Parathyroid adenoma (tissue), 2 donors: ENCODE data around the gene ZNF8.

Experiments used
- H2AFZ ChIP-seq: fragments of 300-600 bp; sonication (generic); one replicate; pipeline ENCODE4 v1.7.0; 2017; ENCODE audit warnings: antibody characterized with exemption, mild to moderate bottlenecking
- H3K27ac ChIP-seq: fragments of 300-600 bp; sonication (generic); one replicate; pipeline ENCODE4 v1.7.0; 2017
- H3K27me3 ChIP-seq: fragments of 300-600 bp; sonication (generic); one replicate; pipeline ENCODE4 v1.7.0; 2017; ENCODE audit warnings: low read length; ENCODE audit not compliant: control insufficient read depth, insufficient read depth
- H3K36me3 ChIP-seq: fragments of 300-600 bp; sonication (generic); one replicate; pipeline ENCODE4 v1.7.0; 2017; ENCODE audit warnings: low read length; ENCODE audit not compliant: control insufficient read depth, insufficient read depth
- H3K4me1 ChIP-seq: fragments of 300-600 bp; sonication (generic); one replicate; pipeline ENCODE4 v1.7.0; 2017; ENCODE audit warnings: control low read depth
- H3K4me2 ChIP-seq: fragments of 300-600 bp; sonication (generic); one replicate; pipeline ENCODE4 v1.7.0; 2017; ENCODE audit warnings: low read length
- H3K4me3 ChIP-seq: fragments of 300-600 bp; sonication (generic); one replicate; pipeline ENCODE4 v1.7.0; 2017; ENCODE audit warnings: low read depth, low read length
- H3K79me2 ChIP-seq: fragments of 300-600 bp; sonication (generic); one replicate; pipeline ENCODE4 v1.7.0; 2017; ENCODE audit warnings: control low read depth
- H3K9ac ChIP-seq: fragments of 300-600 bp; sonication (generic); one replicate; pipeline ENCODE4 v1.7.0; 2017; ENCODE audit warnings: mild to moderate bottlenecking
- H3K9me3 ChIP-seq: fragments of 300-600 bp; sonication (generic); one replicate; pipeline ENCODE4 v1.7.0; 2017; ENCODE audit warnings: low read length; ENCODE audit not compliant: control insufficient read depth
- TF ChIP-seq, protein P1 (sequence below): fragments of 300-600 bp; sonication (generic); IDR thresholded peaks from one replicate; pipeline ENCODE4 v1.7.0; 2017; ENCODE audit warnings: antibody characterized with exemption, mild to moderate bottlenecking
- donor health status: primary hyperparathyroidism.

Gene ZNF8

DNA sequence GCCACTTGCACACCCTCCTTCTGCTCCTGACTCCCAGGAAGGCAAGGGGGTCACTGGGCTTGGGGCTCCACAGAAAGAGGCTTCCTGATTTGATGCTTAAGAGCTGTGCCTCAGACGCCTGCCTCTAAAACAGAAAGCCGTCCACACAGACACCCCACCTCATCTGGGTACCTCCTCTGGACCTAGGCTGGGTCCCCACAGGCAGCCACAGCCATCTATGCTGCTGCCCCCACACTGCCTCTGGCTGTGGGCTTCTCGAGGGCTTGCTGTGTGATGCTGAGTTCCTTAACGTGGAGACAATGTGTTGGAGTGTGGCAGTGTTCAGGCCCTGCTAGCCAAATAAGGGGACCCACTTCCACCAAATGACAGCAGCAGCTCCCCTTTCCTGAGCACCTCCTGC, 39.5 kb downstream of the ZNF8 start:
- H3K27me3 ChIP-seq: no peaks in the 10 kb centered on the region

DNA sequence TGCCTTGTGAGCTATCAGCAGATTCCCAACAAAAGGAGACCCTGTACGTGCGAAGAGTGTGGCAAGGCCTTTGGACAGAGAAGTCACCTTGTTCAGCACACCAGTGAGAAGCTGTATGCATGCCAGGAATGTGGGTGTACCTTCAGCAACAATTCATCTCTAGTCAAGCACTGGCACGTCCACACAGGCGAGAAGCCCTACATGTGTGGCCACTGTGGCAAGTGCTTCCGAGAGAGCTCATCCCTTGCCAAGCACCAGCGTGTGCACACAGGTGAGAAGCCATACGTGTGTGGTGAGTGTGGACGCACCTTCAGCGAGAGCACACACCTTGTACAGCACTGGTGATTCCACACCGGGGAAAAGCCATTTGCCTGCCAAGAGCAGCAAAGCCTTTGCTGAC, 40.5 kb downstream of the ZNF8 start:
- Histone ChIP-seq H3K9ac (no peak overlapping the region), H3K4me3 (no peak overlapping the region), H3K27me3 (no peaks in the 10 kb centered on the region), H3K79me2 (peaks cover 24% of the 10 kb centered on the region), H3K9me3 (no peaks in the 10 kb centered on the region), H3K27ac (no peak overlapping the region), H3K4me1 (no peaks in the 10 kb centered on the region), H3K36me3 (no peaks in the 10 kb centered on the region), H3K4me2 (no peak overlapping the region), H2AFZ (no peak overlapping the region)
- TF ChIP-seq, protein P1, sequence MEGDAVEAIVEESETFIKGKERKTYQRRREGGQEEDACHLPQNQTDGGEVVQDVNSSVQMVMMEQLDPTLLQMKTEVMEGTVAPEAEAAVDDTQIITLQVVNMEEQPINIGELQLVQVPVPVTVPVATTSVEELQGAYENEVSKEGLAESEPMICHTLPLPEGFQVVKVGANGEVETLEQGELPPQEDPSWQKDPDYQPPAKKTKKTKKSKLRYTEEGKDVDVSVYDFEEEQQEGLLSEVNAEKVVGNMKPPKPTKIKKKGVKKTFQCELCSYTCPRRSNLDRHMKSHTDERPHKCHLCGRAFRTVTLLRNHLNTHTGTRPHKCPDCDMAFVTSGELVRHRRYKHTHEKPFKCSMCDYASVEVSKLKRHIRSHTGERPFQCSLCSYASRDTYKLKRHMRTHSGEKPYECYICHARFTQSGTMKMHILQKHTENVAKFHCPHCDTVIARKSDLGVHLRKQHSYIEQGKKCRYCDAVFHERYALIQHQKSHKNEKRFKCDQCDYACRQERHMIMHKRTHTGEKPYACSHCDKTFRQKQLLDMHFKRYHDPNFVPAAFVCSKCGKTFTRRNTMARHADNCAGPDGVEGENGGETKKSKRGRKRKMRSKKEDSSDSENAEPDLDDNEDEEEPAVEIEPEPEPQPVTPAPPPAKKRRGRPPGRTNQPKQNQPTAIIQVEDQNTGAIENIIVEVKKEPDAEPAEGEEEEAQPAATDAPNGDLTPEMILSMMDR: no peak

More for the DNA sequence above, 39.5 kb downstream of the ZNF8 start:
- peaks cover 22% of the 10 kb centered on the region for H3K79me2 ChIP-seq
- H3K9me3 ChIP-seq: no peaks in the 10 kb centered on the region
- no peak overlapping the region for H3K27ac ChIP-seq
- H3K36me3 ChIP-seq: no peaks in the 10 kb centered on the region
- H3K4me2 ChIP-seq: no peak overlapping the region
- TF ChIP-seq, protein P1: no peak
- H3K4me1 ChIP-seq: no peaks in the 10 kb centered on the region
- no peak overlapping the region for H3K4me3 ChIP-seq
- H3K9ac ChIP-seq: no peak overlapping the region
- H2AFZ ChIP-seq: no peak overlapping the region

DNA sequence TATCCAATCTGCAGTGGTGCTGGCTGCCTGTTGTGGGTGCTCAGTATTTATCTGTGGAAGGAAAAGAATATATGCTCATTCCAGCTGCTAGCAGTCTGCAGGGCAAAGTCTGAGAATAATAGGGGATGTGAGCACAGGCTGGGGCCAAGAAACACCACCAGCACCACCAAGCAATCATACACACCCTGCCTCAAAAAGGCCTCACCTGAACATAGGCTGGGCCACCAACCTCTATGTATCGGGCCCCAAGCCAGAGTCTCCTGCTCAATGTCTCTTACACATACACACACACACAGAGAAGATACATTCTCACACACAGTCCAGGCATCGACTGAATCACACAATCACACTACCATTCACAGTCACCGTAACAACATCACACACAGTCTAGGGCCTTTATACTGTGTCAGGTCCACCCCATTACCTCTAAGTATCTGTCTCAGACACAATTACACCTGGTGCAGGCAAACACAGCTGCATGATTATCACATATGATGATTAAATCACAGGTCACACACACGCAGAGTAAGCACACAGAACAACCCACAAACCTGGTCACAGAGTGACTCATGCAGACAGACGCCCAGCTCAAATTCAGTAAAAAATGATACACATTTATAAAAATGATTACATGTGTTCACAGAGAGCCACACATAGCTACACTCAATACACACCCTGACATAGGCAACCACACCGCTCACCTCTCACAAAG, 46.7 kb downstream of the ZNF8 start:
- H2AFZ ChIP-seq: no peak overlapping the region
- H3K27me3 ChIP-seq: no peaks in the 10 kb centered on the region
- H3K4me2 ChIP-seq: peak overlapping the region; percentile 82
- peak overlapping the region; percentile 98 for H3K27ac ChIP-seq
- H3K4me3 ChIP-seq: no peak overlapping the region
- peaks cover 21% of the 10 kb centered on the region for H3K79me2 ChIP-seq
- TF ChIP-seq, protein P1: no peak
- H3K9me3 ChIP-seq: no peaks in the 10 kb centered on the region
- H3K9ac ChIP-seq: no peak overlapping the region
- no peaks in the 10 kb centered on the region for H3K36me3 ChIP-seq
- H3K4me1 ChIP-seq: peaks cover 3% of the 10 kb centered on the region

DNA sequence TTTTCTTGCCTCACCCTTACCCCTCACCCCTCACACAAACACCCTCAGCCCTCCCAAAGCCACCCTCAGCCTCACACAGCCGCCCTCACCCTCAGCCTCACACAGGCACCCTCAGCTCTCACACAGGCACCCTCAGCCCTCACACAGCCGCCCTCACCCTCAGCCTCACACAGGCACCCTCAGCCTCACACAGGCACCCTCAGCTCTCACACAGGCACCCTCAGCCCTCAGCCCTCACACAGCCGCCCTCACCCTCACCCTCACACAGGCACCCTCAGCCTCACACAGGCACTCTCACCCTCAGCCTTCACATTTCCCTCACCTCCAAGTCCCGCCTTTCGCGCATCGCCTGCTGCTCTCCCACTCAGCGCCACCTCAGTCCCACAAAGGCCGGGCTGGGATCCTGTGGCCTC, 47.8 kb downstream of the ZNF8 start:
- H3K27ac ChIP-seq: peak overlapping the region; percentile 98
- H3K4me3 ChIP-seq: peak overlapping the region; percentile 98
- H3K36me3 ChIP-seq: no peaks in the 10 kb centered on the region
- peaks cover 3% of the 10 kb centered on the region for H3K4me1 ChIP-seq
- H3K9ac ChIP-seq: peak overlapping the region; percentile 85
- H3K4me2 ChIP-seq: peak overlapping the region; percentile 82
- peak overlapping the region; percentile 99 for H2AFZ ChIP-seq
- H3K27me3 ChIP-seq: no peaks in the 10 kb centered on the region
- TF ChIP-seq, protein P1: no peak
- H3K9me3 ChIP-seq: no peaks in the 10 kb centered on the region
- peaks cover 26% of the 10 kb centered on the region for H3K79me2 ChIP-seq
